ENCODE data around the gene USP9X. TPM values are rescaled to one million over a fixed set of nuclear protein-coding genes. Genes with fewer than 3 reads are reported as not detected.
A peak's percentile ranks its signal among the peaks of the same experiment; 100 is the strongest.
"Not testable (repeated sequence)": the region's sequence is repeated elsewhere in the genome, so short reads cannot be mapped to it uniquely, and the experiment has no call there.

Gene USP9X
- polyA plus RNA-seq, 1 of the 3 experiments (the other 2 are of a cell fraction): 13.2 TPM

DNA sequence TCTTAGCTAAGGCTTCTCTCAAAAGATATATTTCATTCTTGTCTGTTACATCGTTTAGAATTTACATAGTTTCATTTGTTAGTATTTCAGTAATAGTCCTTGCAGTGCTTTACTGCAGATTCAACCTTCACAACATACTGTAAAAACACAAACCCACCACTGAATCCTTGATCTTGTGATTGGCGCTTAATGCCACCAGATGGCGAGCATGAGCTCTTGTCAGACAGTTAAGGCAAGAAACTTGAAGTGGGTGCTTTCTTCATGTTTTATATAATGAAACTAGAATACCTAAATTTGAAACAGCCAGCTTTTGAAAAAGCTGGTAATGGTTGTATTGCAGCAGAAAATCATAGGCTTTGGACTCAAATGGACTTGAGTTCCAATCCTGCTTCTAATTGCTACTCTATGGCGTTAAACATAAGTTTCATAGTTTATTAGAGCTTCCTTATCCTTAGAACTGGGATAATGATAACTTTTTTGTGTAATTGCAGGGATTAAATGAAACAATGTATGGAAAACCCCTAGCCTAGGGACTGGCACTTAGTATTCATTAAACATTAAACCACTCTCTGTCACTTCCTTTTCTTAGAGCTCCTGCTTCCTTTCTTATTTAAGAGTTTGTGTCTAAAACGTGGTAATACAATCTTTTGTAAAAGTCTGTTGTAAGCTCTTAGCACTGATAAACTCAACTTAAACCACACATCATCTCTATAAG, 95.1 kb downstream of the USP9X start:
- DNase-seq: peak; percentile 44
- peaks cover 26 to 28% of the 10 kb centered on the region in 2 experiments for H3K36me3 ChIP-seq (replicated peaks in 1 of 2; ENCODE audit: control insufficient read depth in 1 of 2, insufficient read depth in 2 of 2, low read length in 1 of 2)
- TF ChIP-seq RXRA (IDR thresholded peaks at IDR 0.05; ENCODE audit: borderline replicate concordance, low read depth): no peak
- TF ChIP-seq SMC3 (IDR thresholded peaks at IDR 0.05; ENCODE audit: low read depth, low read length): peak; percentile 70
- peak; percentile 85 for TF ChIP-seq CTCF (IDR thresholded peaks at IDR 0.05)
- peak; percentile 65 for TF ChIP-seq RAD21 (IDR thresholded peaks at IDR 0.05; ENCODE audit: low read length)
- no peak overlapping the region for H2AFZ ChIP-seq (ENCODE audit: low read depth)
- no peaks in the 10 kb centered on the region for H3K27me3 ChIP-seq (ENCODE audit: insufficient read depth)
- ChIA-PET CTCF (interaction anchor here (0.6 to 5.8 kb wide), 40 partner anchors 8 to 1603 kb away, joined by 3 to 62 read pairs (median 4); no protein-coding TSS in a partner anchor), POLR2A (interaction anchor here (0.6 kb wide), 1 partner anchor 21 kb away, joined by 3 read pairs; no protein-coding TSS in a partner anchor)
- peaks cover 37% of the 10 kb centered on the region for H4K20me1 ChIP-seq (ENCODE audit: insufficient read depth)
- H3K4me2 ChIP-seq: no peak overlapping the region
- no peaks in the 10 kb centered on the region; a peak in 1 of 4 replicates for H3K4me1 ChIP-seq (ENCODE audit: control insufficient read depth in 1 of 2, insufficient read depth in 2 of 2, low read depth in 1 of 2, low read length in 1 of 2)
- H3K9ac ChIP-seq: no peak overlapping the region
- no peaks in the 10 kb centered on the region for H3K9me2 ChIP-seq
- peaks cover 28% of the 10 kb centered on the region for H3K79me2 ChIP-seq (ENCODE audit: insufficient read depth)
- peaks cover 5% of the 10 kb centered on the region for H3F3A ChIP-seq (replicated peaks; ENCODE audit: insufficient read depth)
- H3K27ac ChIP-seq (ENCODE audit: low read depth in 2 of 2, low read length in 1 of 2): no peak overlapping the region
- H3K4me3 ChIP-seq (ENCODE audit: low read depth in 2 of 2, low read length in 1 of 2): no peak overlapping the region
- WGBS (ENCODE audit: low lambda C conversion rate): 45% methylated on average over 5 of the region's 5 CpGs
- no peaks in the 10 kb centered on the region for H3K9me3 ChIP-seq

GRCh38 chrX:41184312-41184711, 99.1 kb downstream of the USP9X start:
- peaks cover 15% of the 10 kb centered on the region; the same call in 1 of the 2 replicates for H4K20me1 ChIP-seq (ENCODE audit: insufficient read depth)
- no peaks in the 10 kb centered on the region for H3K27me3 ChIP-seq (ENCODE audit: insufficient read depth)
- no peaks in the 10 kb centered on the region for H3K9me3 ChIP-seq
- peaks cover 46 to 47% of the 10 kb centered on the region in 2 experiments for H3K36me3 ChIP-seq (replicated peaks in 1 of 2; ENCODE audit: control insufficient read depth in 1 of 2, insufficient read depth in 2 of 2, low read length in 1 of 2)
- TF ChIP-seq NFIC (IDR thresholded peaks at IDR 0.05; ENCODE audit: borderline replicate concordance) (no peak), TAF1 (IDR thresholded peaks at IDR 0.05; ENCODE audit: borderline replicate concordance, low read depth, low read length) (no peak), JUND (IDR thresholded peaks at IDR 0.05) (no peak), GATA2 (CRISPR knock-in tag; IDR thresholded peaks at IDR 0.05) (no peak), EP300 (IDR thresholded peaks at IDR 0.05; ENCODE audit: borderline replicate concordance in 1 of 2, low read depth in 1 of 2, low read length in 1 of 2) (no peak), POLR2AphosphoS5 (IDR thresholded peaks at IDR 0.05; ENCODE audit: low read depth, low read length) (no peak), MXI1 (IDR thresholded peaks at IDR 0.05; ENCODE audit: low read depth, low read length) (no peak), CTCF (IDR thresholded peaks at IDR 0.05) (no peak), USF2 (IDR thresholded peaks at IDR 0.05; ENCODE audit: borderline replicate concordance, low read depth, low read length) (no peak), TCF12 (IDR thresholded peaks at IDR 0.05) (no peak)
- TF ChIP-seq, protein P1, sequence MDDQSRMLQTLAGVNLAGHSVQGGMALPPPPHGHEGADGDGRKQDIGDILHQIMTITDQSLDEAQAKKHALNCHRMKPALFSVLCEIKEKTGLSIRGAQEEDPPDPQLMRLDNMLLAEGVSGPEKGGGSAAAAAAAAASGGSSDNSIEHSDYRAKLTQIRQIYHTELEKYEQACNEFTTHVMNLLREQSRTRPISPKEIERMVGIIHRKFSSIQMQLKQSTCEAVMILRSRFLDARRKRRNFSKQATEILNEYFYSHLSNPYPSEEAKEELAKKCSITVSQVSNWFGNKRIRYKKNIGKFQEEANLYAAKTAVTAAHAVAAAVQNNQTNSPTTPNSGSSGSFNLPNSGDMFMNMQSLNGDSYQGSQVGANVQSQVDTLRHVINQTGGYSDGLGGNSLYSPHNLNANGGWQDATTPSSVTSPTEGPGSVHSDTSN (IDR thresholded peaks at IDR 0.05): no peak
- peaks cover 4% of the 10 kb centered on the region for H3K79me2 ChIP-seq (ENCODE audit: insufficient read depth)
- 95% methylated on average over 3 of the region's 3 CpGs for WGBS (ENCODE audit: low lambda C conversion rate)
- H3K4me2 ChIP-seq: no peak overlapping the region
- no peak overlapping the region for H3K4me3 ChIP-seq (ENCODE audit: low read depth in 2 of 2, low read length in 1 of 2)
- no peaks in the 10 kb centered on the region for H3K9me2 ChIP-seq
- POLR2A ChIA-PET: no interaction called here
- CTCF ChIA-PET: interaction anchor here (0.6 to 5.8 kb wide), 3 partner anchors 52 to 69 kb away, joined by 3 to 62 read pairs (median 6); no protein-coding TSS in a partner anchor
- no peak overlapping the region for H2AFZ ChIP-seq (ENCODE audit: low read depth)
- no peak for DNase-seq
- H3K9ac ChIP-seq: no peak overlapping the region
- peaks cover 7% of the 10 kb centered on the region for H3F3A ChIP-seq (replicated peaks; ENCODE audit: insufficient read depth)
- no peaks in the 10 kb centered on the region for H3K4me1 ChIP-seq (ENCODE audit: control insufficient read depth in 1 of 2, insufficient read depth in 2 of 2, low read depth in 1 of 2, low read length in 1 of 2)
- H3K27ac ChIP-seq (ENCODE audit: low read depth in 2 of 2, low read length in 1 of 2): no peak overlapping the region

DNA sequence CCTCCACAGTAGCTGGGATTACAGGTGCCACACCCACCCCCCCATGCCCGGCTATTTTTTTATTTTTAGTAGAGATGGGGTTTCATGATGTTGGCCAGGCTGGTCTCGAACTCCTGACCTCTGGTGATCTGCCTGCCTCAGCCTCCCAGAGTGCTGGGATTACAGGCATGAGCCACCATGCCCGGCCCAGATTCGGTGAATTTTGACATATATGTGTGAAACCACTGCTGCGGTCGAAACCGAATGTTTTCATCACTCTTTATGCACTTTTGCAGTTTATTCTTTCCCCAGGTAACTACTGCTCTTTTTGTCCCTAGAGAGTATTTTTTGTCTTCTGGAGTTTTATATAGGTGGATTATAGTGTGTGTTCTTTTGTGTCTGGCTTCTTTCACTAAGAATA, 101.7 kb downstream of the USP9X start:
- WGBS (ENCODE audit: low lambda C conversion rate): 96% methylated on average over 7 of the region's 7 CpGs
- H3K4me3 ChIP-seq (ENCODE audit: low read depth in 2 of 2, low read length in 1 of 2); H4K20me1 ChIP-seq (ENCODE audit: insufficient read depth); H3K9me2 ChIP-seq; H3K9me3 ChIP-seq; H3K4me1 ChIP-seq (ENCODE audit: control insufficient read depth in 1 of 2, insufficient read depth in 2 of 2, low read depth in 1 of 2, low read length in 1 of 2); H3K27me3 ChIP-seq (ENCODE audit: insufficient read depth); H3K79me2 ChIP-seq (ENCODE audit: insufficient read depth); H3K27ac ChIP-seq (ENCODE audit: low read depth in 2 of 2, low read length in 1 of 2); H3F3A ChIP-seq (replicated peaks; ENCODE audit: insufficient read depth); H3K4me2 ChIP-seq; POLR2A ChIA-PET; H3K9ac ChIP-seq; DNase-seq; H2AFZ ChIP-seq (ENCODE audit: low read depth): not testable (repeated sequence)
- CTCF ChIA-PET: interaction anchor here (1.0 to 1.9 kb wide), 2 partner anchors 16 to 67 kb away, joined by 4 to 7 read pairs; no protein-coding TSS in a partner anchor
- H3K36me3 ChIP-seq (replicated peaks in 1 of 2; ENCODE audit: control insufficient read depth in 1 of 2, insufficient read depth in 2 of 2, low read length in 1 of 2): peaks cover 62 to 72% of the 10 kb centered on the region in 2 experiments

Data from SK-N-SH (cell line).